Stimulated activated CD4-positive, alpha-beta T cell treated with anti-CD3 and anti-CD28 coated beads, Interleukin-12 subunit alpha, Interleukin-12 subunit beta, amount 100 ng/mL, for 4 hours (primary cell): ENCODE data around the gene ZSWIM4.
"Not testable (repeated sequence)": the region's sequence is repeated elsewhere in the genome, so short reads cannot be mapped to it uniquely, and the experiment has no call there.

ENCODE experiments used
- DNase-seq: peaks from one replicate; pipeline ENCODE4 v3.0.0-alpha.2; 2020

ZSWIM4 gene

DNA sequence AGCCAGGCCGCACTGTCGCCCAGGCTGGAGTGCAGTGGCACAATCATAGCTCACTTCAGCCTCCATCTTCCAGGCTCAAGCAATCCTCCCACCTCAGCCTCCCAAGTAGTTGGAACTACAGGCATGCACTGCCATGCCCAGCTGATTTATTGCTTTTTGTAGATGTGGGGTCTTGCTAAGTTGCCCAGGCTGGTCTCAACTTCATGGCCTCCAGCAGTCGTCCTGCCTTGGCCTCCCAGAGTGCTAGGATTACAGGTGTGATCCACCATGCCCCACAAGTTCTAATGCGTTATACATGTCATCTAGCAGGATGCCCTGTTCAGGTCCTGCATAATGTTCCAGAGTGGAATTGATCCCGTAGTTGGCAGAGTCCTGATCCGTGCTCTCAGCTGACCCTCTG is 16.4 kb upstream of the ZSWIM4 start:
- no peak for DNase-seq

DNA sequence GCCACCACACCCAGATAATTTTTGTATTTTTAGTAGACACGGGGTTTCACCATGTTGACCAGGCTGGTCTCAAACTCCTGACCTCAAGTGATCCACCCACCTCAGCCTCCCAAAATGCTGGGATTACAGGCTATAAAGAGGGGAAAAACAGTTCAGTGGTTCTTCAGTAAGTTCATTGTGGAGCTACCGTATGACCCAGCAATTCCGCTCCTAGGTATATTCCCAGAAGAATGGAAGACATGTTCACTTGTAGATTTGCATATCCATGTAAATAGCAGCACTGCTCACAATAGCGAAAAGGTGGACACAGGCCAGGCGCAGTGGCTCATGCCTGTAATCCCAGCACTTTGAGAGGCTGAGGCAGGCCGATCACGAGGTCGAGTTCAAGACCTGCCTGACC is 15.4 kb upstream of the ZSWIM4 start:
- DNase-seq, result not testable (repeated sequence)

DNA sequence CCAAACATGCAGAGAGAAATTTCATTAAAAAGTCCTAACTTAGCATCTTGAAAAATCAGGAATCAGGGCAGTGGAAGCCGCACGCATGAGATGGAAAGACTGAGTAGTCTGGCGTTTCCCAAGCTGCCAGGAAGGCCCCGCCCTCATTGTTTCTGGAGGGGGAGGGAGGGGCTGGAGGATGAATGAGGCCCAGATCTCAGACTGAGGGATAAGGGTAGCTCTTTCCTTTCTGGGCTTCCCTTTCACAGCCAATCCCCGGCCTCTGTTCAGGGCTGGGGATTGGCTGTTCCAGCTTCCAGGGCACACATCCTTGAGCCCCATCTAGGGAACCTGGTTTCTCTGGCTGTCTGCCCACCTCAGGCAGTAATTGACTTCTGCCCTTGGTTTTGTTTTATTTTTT is 13.7 kb upstream of the ZSWIM4 start:
- no peak for DNase-seq

- DNase-seq, result no peak
These were observed 12.7 kb upstream of the ZSWIM4 start for GRCh38 chr19:13782537-13782936.

DNA sequence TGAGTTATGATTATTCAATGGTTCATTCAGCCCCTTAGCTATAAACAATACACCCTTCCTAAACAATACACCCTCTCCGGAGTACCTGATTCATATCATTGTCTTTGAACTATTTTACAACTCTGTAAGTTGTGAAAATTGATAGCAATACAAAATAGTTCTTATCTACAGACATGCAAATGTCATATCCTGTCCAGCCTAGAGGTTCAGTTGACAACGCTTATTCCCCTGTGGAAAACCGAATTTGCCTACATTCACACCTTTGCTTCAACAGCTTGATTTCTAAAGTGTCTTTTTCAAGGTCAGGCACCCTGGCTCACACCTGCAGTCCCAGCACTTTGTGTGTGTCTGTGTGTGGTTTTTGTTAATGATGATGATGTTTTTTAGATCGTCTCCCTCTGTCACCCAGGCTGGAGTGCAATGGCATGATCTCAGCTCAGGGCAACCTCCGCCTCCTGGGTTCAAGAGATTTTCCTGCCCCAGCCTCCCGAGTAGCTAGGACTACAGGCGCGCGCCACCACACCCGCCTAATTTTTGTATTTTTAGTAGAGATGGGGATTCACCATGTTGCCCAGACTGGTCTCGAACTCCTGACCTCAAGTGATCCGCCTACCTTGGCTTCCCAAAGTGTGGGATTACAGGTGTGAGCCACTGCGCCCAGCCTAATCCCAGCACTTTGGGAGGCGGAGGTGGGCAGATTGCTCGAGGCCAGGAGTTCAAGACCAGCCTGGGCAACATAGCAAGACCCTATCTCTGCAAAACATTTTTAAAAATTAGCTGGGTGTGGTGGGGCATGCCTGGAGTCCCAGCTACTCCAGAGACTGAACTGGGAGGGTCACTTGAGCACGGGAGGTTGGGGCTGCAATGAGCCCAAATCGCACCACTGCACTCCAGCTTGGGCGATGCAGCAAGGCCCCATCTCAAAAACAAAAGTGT is 11.4 kb upstream of the ZSWIM4 start:
- DNase-seq, result no peak

DNA sequence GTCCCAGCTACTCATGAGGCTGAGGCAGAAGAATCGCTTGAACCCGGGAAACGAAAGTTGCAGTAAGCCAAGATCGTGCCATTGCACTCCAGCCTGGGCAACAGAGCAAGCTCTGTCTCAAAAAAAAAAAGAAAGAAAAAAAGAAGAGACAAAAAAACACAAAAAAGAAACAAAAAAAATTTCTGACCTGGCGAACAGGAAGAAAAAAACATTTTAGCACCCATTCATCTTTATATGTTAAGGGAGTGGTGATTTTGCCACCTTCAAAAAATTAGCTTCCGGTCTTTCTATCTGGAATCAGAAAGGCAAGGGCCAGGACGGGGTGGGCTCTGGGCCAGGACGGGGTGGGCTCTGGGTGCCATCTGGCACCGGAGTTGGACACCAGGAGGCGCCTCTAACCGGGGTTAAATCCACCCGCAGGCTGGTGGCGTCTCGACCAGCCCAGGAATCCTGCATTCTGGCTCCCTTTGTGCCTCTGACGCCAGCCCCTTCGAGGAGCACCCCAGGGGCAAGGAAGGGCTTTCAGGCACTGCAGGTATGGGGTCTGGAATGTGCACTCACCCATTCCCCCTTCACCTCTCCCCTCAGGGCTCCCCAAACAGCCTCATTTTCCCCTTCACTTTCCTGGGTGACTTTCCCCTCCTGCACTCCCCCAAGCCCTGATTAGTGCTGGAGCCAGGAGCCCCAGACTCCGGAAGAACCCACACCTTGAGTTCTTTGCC is 10.4 kb upstream of the ZSWIM4 start:
- peak; percentile 71 for DNase-seq

DNA sequence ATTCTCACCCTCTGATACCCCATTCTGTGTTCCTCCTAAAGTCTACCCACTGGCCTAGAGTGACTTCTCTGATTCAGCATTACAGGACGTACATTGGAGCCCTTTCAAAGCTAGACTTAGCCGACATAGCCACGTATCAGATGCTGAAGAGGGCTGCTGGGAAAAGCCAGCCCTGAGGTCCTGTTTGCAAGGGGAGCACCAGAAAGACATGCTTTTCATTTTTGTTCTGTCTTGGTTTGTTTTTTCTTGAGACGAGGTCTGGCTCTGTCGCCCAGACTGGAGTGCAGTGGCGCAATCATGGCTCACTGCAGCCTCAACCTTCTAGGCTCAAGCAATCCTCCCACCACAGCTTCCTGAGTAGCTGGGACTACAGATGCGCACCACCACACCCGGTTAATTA is 6.3 kb upstream of the ZSWIM4 start:
- no peak for DNase-seq

DNA sequence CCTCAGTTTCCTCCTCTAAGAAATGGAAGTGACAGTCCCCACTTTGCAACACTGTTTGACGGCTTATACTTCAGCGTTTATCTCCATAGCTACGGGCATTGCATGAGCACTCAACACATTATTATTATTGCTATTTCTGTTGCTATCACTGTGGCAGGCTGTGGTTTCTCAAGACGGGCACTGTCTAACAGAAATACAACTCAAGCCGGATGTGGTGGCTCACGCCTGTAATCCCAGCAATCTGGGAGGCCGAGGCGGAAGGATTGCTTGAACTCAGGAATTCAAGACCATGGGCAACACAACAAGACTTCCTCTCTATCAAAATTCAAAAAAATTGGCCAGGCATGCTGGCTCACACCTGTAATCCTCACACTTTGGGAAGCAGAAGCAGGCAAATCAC is 4.9 kb upstream of the ZSWIM4 start:
- no peak for DNase-seq

DNA sequence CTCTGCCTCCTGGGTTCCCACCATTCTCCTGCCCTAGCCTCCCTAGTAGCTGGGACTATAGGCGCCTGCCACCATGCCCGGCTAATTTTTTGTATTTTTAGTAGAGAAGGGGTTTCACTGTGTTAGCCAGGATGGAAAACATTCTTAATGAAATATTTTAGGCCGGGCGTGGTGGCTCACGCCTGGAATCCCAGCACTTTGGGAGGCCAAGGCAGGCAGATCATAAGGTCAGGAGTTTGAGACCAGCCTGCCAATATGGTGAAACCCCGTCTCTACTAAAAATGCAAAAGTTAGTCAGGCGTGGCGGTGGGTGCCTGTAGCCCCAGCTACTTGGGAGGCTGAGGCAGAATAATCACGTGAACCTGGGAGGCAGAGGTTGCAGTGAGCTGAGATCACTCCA is 1.9 kb upstream of the ZSWIM4 start:
- DNase-seq, result not testable (repeated sequence)

DNA sequence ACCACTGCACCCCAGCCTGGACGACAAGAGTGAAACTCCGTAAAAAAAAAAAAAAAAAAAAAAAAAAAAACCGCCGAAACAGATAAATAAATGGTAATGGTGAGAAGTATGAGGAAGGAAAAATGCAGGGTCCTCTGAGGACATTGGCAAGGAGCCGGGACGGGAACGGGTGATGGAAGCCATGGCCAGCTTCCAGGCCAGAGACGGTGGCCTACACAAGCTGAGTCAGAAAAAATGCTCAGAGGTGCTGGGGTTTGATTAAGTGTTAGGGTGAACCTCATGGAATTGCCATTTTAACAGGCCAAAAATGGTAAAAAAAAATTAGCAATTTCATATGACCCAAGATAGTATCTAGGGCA is 866 bp upstream of the ZSWIM4 start:
- no peak for DNase-seq

GRCh38 chr19:13795595-13796300 is 505 bp downstream of the ZSWIM4 start:
- no peak for DNase-seq

DNA sequence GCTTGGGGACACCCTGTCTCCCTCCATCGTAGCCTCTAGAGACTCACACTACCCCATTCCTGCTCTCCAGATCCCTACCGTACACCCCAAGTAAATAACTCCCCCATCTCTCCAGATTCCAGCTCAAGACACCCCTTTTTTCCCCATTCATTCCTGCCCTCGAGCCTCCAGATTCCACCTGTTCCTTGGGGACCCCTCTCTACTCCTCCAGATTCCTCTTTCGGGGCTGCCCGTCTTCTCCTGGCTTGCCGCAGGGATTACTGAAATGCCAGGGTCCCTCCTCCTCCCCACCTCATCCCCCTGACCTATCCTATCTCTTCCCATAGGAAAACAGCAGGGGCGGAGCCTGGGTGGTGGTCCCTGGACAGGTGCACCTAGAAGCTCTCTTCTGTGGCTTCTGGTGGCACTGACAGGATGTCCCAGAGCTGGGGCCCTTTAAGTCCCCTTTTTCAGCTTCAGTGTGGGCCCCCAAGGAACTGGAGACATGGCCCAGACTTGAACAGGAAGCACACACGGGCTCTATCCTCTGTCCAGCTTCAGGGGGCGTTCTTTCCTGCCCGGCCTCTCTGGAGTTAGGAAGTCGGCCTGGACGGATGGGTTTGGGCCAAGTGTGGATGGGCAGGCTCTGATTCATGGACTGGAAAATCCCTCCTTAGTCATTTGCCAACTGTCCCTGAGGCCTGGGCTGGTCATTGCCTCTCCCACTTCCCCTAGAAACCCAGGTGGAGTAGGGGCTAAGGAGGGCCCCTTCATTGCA is 1.2 kb downstream of the ZSWIM4 start:
- DNase-seq, result no peak

- no peak for DNase-seq
These were observed 1.8 kb downstream of the ZSWIM4 start for GRCh38 chr19:13797058-13797440.

DNA sequence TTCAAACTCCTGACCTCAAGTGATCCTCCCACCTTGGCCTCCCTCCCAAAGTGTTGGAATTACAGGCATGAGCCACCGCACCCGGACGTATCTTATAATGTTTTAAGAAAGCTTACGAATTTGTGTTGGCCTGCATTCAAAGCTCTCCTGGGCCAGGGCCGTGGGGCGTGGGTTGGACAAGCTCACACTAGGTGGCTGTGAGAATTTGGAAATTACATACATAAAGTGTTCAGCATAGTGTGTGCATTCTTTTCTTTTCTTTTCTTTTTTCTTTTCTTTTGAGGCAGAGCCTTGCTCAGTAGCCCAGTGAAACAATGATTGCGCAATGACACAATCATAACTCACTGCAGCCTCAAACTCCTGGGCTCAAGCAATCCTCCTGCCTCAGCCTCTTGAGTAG is 2.6 kb downstream of the ZSWIM4 start:
- no peak for DNase-seq

DNA sequence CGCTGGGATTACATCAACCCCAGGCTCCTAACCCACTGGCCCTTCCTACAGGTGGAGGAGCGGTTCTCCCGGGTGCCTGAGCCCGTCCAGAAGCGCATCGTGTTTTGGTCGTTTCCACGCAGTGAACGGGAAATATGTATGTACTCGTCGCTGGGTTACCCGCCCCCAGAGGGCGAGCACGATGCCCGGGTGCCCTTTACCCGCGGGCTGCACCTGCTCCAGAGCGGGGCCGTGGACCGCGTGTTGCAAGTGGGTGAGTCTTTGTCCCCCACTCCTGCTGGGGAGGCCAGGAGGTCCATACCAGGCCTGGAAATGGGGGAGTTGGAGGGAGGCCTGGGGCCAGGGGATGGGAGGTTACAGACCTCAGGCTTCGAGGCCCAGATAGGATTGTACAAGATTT is 4.4 kb downstream of the ZSWIM4 start:
- DNase-seq, result no peak

DNA sequence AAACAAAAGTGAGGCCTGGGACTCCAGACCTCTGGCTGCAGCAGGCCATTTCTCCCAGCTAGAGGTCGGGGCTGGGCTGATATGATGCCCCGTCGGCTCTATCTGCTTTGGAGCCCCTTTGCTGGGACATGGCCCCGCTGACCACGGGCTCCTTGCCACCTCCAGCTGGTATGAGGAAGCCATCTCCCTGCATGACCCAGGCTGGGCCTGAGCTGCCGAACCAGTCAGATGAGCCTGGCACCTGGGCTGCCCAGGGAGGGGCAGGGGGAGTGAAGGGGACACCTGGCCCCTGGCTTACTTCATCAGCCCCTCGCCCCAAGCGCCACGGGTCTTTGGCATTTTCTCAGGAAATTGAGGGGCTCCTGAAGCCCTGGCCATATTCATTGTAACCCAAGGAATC is 7.8 kb downstream of the ZSWIM4 start:
- DNase-seq, result no peak

GRCh38 chr19:13804830-13805683 is 9.8 kb downstream of the ZSWIM4 start:
- no peak for DNase-seq

- DNase-seq, result no peak
These were observed 11.5 kb downstream of the ZSWIM4 start for GRCh38 chr19:13806728-13807127.

DNA sequence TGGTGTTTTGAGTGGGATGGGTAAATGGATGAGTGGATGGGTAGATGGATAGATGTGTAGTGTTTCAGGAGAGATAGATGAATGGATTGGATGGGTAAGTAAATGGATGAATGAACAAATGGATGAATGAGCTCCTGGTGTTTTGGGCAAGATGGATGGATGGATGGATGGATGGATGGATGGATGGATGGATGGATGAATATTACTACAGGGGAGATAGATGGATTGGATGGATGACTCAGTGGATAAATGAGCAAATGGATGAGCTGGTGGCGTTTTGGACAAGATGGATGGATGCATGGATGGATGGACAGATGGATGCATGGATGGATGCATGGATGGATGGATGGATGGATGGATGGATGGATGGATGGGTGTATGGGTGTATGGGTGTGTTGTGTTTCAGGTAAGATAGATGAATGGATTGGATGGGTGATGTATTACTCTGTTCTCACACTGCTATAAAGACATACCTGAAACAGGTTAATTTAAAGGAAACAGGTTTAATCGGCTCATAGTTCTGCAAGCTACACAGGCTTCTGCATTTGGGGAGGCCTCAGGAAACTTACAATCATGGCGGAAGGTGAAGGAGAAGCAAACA is 12.3 kb downstream of the ZSWIM4 start:
- DNase-seq, result no peak

DNA sequence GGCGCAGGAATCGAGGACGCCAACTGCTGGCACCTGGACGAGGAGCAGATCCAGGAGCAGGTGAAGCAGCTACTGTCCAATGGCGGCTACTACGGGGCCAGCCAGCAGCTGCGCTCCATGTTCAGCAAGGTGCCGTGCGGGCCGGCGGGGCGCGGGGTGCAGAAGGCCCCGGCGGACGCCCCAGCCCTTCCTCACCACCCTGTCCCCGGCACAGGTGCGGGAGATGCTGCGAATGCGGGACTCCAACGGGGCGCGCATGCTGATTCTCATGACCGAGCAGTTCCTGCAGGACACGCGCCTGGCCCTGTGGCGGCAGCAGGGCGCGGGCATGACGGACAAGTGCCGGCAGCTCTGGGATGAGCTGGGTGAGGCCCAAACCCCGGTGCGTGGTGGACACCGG is 13.6 kb downstream of the ZSWIM4 start:
- DNase-seq, result no peak

DNA sequence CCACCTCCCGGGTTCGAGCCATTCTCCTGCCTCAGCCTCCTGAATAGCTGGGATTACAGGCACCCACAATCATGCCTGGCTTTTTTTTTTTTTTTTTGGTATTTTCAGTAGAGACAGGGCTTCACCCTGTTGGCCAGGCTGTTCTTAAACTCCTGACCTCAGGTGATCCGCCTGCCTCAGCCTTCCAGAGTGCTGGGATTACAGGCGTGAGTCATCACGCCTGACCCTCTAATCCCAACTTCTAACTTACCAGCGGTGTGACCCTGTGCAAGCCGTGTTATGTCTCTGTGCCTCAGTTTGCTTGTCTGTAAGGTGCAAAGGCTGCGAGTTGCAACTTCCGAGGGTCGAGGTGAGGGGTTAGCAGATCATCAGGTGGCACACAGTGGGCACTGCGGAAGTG is 17.3 kb downstream of the ZSWIM4 start:
- DNase-seq, result no peak

DNA sequence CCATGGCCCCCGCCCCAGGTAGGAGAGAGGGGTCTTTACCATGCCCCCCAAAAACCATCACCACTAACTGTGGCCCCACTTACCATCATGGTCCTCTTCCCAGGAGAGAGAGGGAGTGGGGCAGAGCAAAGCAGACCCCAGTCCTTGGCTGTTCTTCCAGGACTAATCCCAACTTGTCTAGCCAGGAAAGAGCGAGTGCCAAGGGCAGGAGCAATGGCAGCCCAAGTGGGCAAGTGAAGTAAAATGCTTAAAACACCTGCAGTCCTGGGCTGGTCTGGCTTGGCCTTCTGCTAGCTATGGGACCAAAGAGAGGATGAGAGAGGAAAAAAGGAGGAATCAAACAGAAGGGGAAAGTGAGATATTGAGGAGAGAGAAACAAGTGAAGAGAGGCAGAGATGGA is 17.9 kb downstream of the ZSWIM4 start:
- DNase-seq, result no peak
